Measurements from ENCODE around the gene PSMB7.
"Not testable (repeated sequence)": the region's sequence is repeated elsewhere in the genome, so short reads cannot be mapped to it uniquely, and the experiment has no call there.

Gene PSMB7

DNA sequence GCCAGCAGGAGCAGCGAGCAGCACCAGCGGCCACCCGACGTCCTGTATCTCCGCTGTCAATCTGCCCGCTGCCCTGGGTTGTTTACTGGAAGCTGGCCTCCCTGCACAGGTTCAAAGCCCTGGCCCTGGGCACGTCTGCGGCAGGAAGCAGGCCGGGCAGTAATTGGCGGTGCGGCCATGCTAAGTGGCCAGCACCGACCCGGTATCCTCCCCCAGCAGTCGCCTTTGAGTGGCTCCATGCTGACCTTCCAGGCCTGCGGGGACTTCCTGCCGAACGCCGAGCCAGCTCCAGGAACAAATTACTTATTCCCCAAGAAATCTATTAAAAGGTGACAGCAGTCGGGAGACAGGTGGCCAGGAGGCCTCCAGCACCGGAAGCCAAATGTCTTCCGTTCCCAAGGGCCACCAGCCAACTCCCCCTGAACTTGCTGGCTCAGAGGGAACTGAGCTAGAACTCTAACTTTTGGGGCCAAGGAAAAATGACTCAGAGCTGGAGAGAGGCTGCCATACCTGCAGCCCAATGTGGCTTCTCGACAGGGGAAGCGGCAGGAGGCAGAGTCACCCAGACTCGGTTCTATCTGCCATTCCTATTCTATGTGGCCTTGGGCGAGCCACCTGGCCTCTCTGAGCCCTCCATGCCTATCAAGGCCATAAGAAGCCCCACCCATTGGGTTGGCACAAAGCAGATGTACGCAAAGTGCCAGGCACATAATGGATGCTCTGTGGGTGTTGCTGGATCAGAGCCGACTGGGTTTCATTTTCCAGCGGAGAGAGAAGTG, 13.7 kb upstream of the PSMB7 start:
- Mint-ChIP-seq H3K4me1 (no peaks in the 10 kb centered on the region), H3K27me3 (no peaks in the 10 kb centered on the region), H3K27ac (no peak overlapping the region), H3K9me3 (no peaks in the 10 kb centered on the region), H3K4me3 (no peak overlapping the region), H3K36me3 (no peaks in the 10 kb centered on the region)

DNA sequence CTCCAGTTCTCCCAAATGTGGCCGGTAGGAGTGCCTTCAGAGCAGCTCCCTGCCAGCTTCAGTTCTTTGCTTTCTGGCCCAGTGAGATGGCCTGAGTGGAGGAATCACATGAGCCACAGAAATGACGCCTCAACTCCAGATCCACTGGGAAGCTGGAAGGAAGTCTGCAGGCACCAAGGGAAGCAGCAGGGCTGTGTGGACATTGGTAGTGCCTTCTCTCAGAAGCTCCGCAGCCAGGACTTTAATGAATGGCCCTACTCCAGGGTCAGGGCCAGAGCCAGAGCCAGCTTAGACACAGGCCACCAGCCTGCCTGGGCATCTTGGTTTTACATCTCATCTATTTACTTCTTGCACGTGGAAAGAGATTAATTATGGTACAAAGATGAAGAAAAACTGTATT, 12.0 kb upstream of the PSMB7 start:
- Mint-ChIP-seq H3K27me3 (no peaks in the 10 kb centered on the region), H3K4me1 (no peaks in the 10 kb centered on the region), H3K9me3 (no peaks in the 10 kb centered on the region), H3K27ac (no peak overlapping the region), H3K4me3 (no peak overlapping the region), H3K36me3 (no peaks in the 10 kb centered on the region)

DNA sequence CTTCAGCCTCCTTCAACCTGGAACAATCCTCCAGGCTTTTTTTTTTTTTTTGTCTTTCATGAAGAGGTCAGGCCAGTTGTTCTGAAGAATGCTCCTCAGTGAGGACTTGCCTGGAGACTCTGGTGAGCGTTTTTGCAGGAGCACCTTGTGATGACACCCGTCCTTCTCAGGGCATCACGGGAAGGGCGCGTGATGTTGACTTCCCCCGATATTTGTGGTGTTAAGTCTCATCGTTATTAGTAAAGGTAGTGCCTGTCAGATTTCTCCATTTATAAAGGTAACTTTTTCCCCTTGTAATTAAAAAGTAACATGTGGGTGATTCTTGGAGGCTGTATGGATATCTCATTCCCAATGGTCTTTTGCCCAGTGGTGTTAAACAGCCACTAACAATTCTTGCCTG, 11.1 kb upstream of the PSMB7 start:
- Mint-ChIP-seq H3K4me3 (no peak overlapping the region), H3K4me1 (no peaks in the 10 kb centered on the region), H3K9me3 (no peaks in the 10 kb centered on the region), H3K36me3 (no peaks in the 10 kb centered on the region), H3K27ac (no peak overlapping the region), H3K27me3 (peaks cover 2% of the 10 kb centered on the region)

DNA sequence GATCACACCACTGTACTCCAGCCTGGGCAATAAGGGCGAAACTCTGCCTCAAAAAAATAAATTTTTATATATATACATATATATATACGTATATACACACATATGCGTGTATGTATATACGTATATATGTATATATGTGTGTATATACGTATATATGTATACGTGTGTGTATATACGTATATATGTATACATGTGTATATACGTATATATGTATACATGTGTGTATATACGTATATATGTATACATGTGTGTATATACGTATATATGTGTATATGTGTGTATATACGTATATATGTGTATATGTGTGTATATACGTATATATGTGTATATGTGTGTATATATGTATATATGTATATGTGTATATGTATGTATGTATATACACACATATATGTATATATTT, 10.5 kb upstream of the PSMB7 start:
- not testable (repeated sequence) for H3K36me3 Mint-ChIP-seq, H3K4me1 Mint-ChIP-seq, H3K9me3 Mint-ChIP-seq, H3K4me3 Mint-ChIP-seq, H3K27ac Mint-ChIP-seq, H3K27me3 Mint-ChIP-seq

DNA sequence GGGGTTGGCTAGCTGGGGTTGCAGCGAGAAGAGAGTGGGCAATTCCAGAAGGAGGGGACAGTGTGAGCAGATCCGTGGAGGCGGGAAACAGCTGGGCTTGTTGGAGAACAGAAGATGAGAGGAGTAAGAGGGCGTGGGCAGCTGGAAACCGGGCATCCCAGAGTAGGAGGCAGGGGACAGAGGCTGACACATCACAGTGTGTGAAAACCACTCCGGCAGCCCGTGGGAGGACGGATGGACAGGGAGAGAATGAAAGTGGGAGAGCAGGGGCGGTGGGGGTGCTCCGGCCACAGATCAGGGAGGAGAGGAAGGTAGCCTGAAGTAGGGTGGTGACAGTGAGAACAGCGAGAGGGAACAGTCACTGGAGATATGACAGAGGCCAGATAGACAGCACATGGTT, 8.3 kb upstream of the PSMB7 start:
- H3K27me3 Mint-ChIP-seq = peaks cover 2% of the 10 kb centered on the region
- H3K4me1 Mint-ChIP-seq = no peaks in the 10 kb centered on the region
- H3K27ac Mint-ChIP-seq = no peak overlapping the region
- H3K4me3 Mint-ChIP-seq = no peak overlapping the region
- no peaks in the 10 kb centered on the region for H3K9me3 Mint-ChIP-seq
- no peaks in the 10 kb centered on the region for H3K36me3 Mint-ChIP-seq

DNA sequence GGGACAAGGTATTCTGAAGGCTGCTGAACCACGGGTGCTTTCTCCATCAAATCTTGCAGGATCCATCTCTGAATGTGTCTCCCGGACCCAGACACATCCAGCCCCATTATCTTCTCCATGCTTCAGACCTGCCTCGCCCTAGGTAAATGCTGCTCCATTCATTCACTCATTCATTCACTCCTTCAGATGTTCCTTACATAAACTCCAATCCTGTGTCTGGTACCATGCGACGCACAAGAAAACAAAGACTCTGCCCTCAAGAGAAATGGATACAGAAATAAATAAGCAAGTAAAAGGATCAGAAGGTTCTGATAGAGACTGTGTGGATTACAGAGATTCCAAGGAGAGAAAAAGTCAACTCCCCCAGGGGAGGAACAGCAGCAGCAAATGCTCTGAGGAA, 7.9 kb upstream of the PSMB7 start:
- Mint-ChIP-seq H3K36me3 (no peaks in the 10 kb centered on the region), H3K4me3 (no peak overlapping the region), H3K4me1 (no peaks in the 10 kb centered on the region), H3K27ac (no peak overlapping the region), H3K27me3 (peaks cover 2% of the 10 kb centered on the region), H3K9me3 (no peaks in the 10 kb centered on the region)

DNA sequence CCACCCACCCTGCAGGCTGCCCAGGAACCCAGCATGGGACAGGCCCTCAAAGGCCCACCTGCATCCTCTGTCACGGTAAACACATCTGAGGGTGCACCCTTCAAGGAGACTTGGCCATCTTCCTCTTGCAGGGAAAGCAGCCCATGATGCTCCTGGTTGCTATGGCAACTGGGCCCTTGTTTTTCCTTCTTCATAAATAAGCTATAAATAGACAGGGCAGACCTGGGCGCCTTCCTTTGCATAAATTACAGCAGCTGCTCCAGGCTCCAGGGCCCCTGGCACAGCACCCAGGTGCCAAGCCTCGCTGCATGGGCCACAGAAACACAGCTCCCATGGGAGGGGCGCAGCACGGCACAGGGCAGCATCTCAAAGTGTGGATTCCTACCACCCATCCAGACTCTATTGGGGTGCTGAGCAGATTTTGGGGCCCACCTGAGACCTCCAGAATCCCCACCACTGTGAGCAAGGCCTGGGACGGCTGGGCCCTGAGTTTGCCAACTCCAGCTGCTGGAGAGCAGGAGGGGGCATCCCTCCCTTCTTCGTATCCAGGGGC, 5.8 kb upstream of the PSMB7 start:
- Mint-ChIP-seq H3K27ac (no peak overlapping the region), H3K36me3 (no peaks in the 10 kb centered on the region), H3K4me1 (no peaks in the 10 kb centered on the region), H3K27me3 (peaks cover 2% of the 10 kb centered on the region), H3K9me3 (no peaks in the 10 kb centered on the region), H3K4me3 (no peak overlapping the region)

DNA sequence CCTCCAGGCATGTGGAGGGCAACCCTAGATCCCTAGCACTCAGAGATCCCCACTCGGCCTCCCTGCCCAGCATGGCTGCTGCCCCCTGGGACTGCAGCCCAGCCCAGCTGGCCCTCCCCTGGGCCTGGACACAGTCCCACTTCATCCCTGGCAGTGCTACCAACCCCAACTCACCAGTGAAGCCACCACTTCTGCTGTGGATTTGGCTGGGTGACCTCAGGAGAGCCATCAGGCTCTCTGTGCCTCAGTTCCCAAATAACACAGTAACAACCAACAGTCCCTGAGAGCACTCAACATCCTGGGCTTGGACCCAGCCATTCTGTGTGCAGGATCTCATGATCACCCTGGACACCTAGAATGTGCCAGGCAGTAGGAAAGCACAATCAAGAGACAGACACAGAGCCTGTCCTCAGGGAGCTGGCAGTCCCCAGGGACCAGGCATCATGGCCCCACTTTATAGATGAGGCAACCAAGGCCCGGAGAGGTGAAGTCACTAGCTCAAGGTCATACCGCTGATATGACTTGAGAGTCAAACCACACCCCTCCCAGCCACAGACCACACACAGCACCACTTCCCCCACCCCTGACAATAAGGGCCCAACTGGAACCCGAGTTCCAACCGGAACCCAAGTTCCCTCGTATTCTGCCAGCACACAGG, 4.7 kb upstream of the PSMB7 start:
- H3K9me3 Mint-ChIP-seq = no peaks in the 10 kb centered on the region
- peaks cover 2% of the 10 kb centered on the region for H3K27me3 Mint-ChIP-seq
- no peak overlapping the region for H3K4me3 Mint-ChIP-seq
- H3K4me1 Mint-ChIP-seq = peaks cover 8% of the 10 kb centered on the region
- H3K36me3 Mint-ChIP-seq = peaks cover 3% of the 10 kb centered on the region
- H3K27ac Mint-ChIP-seq = no peak overlapping the region

DNA sequence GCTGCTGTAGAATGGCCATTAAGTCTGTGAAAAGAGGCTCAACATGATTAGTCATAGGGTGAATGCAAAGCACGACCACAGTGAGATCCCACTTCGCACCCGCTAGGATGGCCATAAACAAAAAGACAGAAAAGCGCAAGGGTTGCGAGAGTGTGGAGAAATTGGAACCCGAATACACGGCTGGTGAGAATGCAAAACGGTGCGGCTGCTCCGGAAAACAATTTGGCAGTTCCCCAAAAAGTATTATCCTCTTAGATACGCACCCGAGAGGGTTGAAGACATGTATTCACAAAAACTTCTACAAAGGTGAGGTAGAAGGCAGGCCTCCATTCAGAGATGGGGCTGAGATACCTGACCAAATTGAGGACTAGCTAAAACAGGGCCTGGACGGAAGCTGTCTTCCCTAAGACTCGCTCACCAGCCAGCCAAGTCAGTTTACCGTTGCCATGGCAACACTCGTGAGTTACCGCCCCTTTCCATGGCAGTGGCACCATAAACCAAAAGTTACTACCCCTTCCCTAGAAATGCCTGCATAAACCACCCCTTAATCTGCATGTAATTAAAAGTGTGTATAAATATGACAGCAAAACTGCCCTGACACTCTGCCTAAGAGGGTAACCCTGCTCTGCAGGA, 726 bp upstream of the PSMB7 start:
- Mint-ChIP-seq H3K9me3 (no peaks in the 10 kb centered on the region), H3K4me3 (peak overlapping the region; percentile 99)

DNA sequence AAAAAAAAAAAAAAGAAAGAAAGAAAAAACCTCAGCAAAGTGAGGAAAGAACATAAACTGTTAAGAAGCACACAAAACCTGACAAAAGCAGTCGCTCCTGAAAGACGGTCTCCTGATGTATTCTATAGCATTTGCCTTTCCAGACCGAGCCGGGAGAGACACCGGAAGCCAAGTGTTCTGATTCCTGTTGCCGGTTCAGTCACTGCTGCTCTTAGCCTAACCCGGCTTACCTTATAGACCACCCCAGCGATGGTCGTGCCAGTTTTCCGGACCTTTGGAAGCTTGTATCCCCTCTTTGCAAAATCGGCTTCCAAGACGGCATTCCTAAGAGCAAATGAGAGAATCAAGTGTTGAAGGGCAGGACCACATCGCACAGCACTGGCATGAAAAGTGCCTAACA, 630 bp downstream of the PSMB7 start:
- no peaks in the 10 kb centered on the region for H3K9me3 Mint-ChIP-seq
- peaks cover 24% of the 10 kb centered on the region for H3K36me3 Mint-ChIP-seq
- H3K4me3 Mint-ChIP-seq = peak overlapping the region; percentile 99
- H3K4me1 Mint-ChIP-seq = peaks cover 47% of the 10 kb centered on the region
- H3K27ac Mint-ChIP-seq = peak overlapping the region; percentile 98
- H3K27me3 Mint-ChIP-seq = no peaks in the 10 kb centered on the region

More for the DNA sequence above, 726 bp upstream of the PSMB7 start:
- H3K4me1 Mint-ChIP-seq = peaks cover 41% of the 10 kb centered on the region
- peaks cover 22% of the 10 kb centered on the region for H3K36me3 Mint-ChIP-seq
- H3K27ac Mint-ChIP-seq = peak overlapping the region; percentile 98
- no peaks in the 10 kb centered on the region for H3K27me3 Mint-ChIP-seq

DNA sequence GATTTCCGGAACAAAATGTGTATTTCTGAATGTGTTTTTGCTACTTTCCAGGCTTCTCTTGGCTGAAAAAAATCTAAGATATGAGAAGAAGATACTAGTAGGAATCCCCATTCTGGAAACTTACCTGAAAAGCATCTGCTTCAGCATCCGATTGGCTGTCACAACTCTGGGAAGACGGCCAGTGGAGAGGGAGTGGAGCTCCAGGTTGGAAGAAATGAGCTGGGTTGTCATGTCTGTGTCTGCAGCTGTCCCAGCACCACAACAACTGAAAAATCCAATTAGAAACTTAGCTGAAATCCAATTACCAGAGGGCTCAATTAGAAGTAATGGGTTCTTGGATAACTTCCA, 3.0 kb downstream of the PSMB7 start:
- peaks cover 66% of the 10 kb centered on the region for H3K4me1 Mint-ChIP-seq
- H3K27ac Mint-ChIP-seq = no peak overlapping the region
- H3K9me3 Mint-ChIP-seq = no peaks in the 10 kb centered on the region
- no peak overlapping the region for H3K4me3 Mint-ChIP-seq
- H3K27me3 Mint-ChIP-seq = no peaks in the 10 kb centered on the region
- H3K36me3 Mint-ChIP-seq = peaks cover 29% of the 10 kb centered on the region

DNA sequence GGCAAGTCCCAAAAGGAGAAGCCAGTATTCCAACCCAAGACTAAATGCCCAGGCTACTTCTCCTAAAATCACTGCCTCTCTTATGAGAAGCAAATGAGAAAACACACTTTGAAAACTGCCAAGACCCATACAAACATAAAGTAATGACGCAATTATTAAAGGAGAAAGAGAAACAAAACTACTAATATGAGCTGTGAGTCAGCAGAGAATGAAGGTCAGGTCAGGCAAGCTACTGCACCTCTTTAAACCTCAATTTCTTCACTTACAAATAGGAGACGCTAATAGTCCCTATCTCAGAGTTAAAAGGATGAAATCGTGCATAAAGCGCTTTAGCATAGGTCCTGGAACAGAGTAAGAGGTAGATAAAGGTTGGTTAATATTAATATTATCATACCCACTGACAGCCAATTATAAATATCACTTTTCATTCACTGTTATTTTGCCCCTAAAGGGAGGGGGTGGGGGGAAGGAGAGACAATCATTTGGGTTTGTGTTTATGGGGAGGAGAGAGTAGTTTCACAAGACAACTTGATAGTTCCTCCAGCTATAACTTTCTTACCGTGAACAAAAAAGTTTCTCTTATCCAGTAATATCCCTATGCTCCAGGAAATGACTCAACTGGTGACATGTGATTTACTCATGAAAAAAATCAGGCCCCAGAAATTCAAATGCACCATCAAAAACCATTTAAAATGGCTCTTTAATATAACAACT, 3.6 kb downstream of the PSMB7 start:
- H3K4me1 Mint-ChIP-seq = peaks cover 70% of the 10 kb centered on the region
- no peaks in the 10 kb centered on the region for H3K9me3 Mint-ChIP-seq
- no peak overlapping the region for H3K4me3 Mint-ChIP-seq
- no peak overlapping the region for H3K27ac Mint-ChIP-seq
- no peaks in the 10 kb centered on the region for H3K27me3 Mint-ChIP-seq
- H3K36me3 Mint-ChIP-seq = peaks cover 29% of the 10 kb centered on the region

DNA sequence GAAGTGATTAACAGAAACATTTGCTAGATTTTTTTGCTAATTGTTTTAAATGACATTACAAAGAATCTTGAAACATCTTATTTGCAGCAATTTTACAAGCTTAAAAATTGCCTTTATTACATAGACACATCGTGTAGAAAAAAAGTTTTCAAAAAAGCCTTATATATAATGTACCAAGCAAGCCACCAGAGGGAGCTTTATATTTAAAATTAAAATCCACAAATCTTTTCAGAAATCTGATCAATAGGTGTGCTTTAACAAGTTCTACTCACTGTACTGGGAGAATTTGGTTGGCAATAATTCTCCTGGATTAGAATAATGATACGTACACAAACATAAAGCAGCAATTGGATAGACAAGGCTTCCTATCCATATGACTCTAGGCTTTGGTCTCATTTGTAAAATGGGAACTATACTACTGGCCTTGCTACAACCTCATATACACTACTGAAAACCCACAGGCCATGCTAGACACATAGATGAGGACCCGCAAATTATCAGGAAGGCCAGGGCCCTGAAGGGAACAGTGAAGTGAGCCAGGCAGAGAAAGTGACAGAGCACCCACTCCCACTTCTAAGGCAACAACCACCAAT, 4.8 kb downstream of the PSMB7 start:
- no peaks in the 10 kb centered on the region for H3K9me3 Mint-ChIP-seq
- no peak overlapping the region for H3K27ac Mint-ChIP-seq
- H3K4me3 Mint-ChIP-seq = no peak overlapping the region
- H3K36me3 Mint-ChIP-seq = peaks cover 34% of the 10 kb centered on the region
- H3K4me1 Mint-ChIP-seq = peaks cover 70% of the 10 kb centered on the region
- H3K27me3 Mint-ChIP-seq = no peaks in the 10 kb centered on the region

DNA sequence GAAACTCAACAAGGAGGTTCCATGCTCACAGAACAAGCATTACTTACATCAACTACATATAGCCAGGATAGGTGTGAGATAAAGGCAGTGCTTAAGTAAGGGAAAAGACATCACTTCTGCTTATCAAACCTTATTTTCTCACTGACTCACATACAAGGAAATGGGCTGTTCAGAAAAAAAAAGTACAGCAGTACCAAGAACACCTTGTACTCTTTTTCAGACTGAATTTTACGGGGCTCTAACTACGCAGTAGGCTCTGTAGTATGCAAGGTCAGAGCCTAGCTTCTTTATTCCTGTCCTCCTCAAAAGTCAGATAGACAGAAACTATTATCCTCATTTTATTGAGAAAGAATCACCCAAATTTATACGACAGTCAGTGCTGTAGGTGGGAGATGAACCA, 5.8 kb downstream of the PSMB7 start:
- Mint-ChIP-seq H3K27ac (no peak overlapping the region), H3K27me3 (no peaks in the 10 kb centered on the region), H3K9me3 (no peaks in the 10 kb centered on the region), H3K36me3 (peaks cover 36% of the 10 kb centered on the region), H3K4me3 (no peak overlapping the region), H3K4me1 (peaks cover 65% of the 10 kb centered on the region)

DNA sequence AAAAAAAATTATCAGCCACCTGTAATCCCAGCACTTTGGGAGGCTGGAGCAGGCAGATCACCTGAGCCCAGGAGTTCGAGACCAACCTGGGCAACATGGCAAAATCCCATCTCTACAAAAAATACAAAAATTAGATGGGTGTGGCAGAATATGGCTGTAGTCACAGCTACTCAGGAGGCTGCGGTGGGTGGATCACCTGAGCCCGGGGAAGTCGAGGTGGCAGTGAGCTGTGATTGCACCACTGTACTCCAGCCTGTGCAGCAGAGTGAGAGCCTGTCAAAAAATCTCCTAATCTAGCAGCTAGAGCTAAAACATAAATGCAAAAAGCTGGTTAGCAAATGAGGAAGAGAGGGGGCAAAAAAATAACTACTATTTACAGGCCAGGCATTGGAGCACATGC, 12.0 kb downstream of the PSMB7 start:
- H3K27me3 Mint-ChIP-seq = no peaks in the 10 kb centered on the region
- H3K4me3 Mint-ChIP-seq = no peak overlapping the region
- H3K36me3 Mint-ChIP-seq = peaks cover 17% of the 10 kb centered on the region
- H3K9me3 Mint-ChIP-seq = no peaks in the 10 kb centered on the region
- H3K4me1 Mint-ChIP-seq = peaks cover 51% of the 10 kb centered on the region
- no peak overlapping the region for H3K27ac Mint-ChIP-seq
